Chondrocyte (in vitro differentiated cells): Measurements from ENCODE around the gene CBY2. TPM values are rescaled to one million over a fixed set of nuclear protein-coding genes. Genes with fewer than 3 reads are reported as not detected.

Experiments
- DNase-seq: peaks from one replicate; pipeline ENCODE4 v3.0.0; 2021; ENCODE audit warnings: mixed read lengths, low spot score
- H3K27ac Mint-ChIP-seq: one replicate; pipeline ENCODE4 v1.8.0; 2021; ENCODE audit warnings: mild to moderate bottlenecking, moderate library complexity, mixed read lengths; ENCODE audit not compliant: unreplicated experiment
- H3K27me3 Mint-ChIP-seq: 2 replicates; pipeline ENCODE4 v1.8.0; 2021; ENCODE audit warnings: low read depth, mixed read lengths
- H3K36me3 Mint-ChIP-seq: 2 replicates; pipeline ENCODE4 v1.8.0; 2021; ENCODE audit warnings: low read depth, mixed read lengths
- H3K4me1 Mint-ChIP-seq: 2 replicates; pipeline ENCODE4 v1.8.0; 2021; ENCODE audit warnings: low read depth, mild to moderate bottlenecking, mixed read lengths
- H3K4me3 Mint-ChIP-seq: one replicate; pipeline ENCODE4 v1.8.0; 2021; ENCODE audit warnings: mild to moderate bottlenecking, moderate library complexity, mixed read lengths; ENCODE audit not compliant: unreplicated experiment
- H3K9me3 Mint-ChIP-seq: 2 replicates; pipeline ENCODE4 v1.8.0; 2021; ENCODE audit warnings: low read depth, mixed read lengths
- CTCF ChIP-seq: fragments of 200-600 bp; sonication (generic); IDR thresholded peaks from 2 replicates; pipeline ENCODE4 v1.5.0; 2021; ENCODE audit warnings: antibody characterized with exemption, mild to moderate bottlenecking, moderate library complexity
- total RNA-seq: library from RNA; stranded (reverse); gene quantifications from 3 replicates; pipeline ENCODE4 v1.2.1, GENCODE V29; 2021

The CBY2 gene
- total RNA-seq, 1 donor from 2014 or later = not detected

GRCh38 chr13:45728759-45729158 is 26.6 kb downstream of the CBY2 start:
- no peak overlapping the region for H3K27ac Mint-ChIP-seq
- peak; percentile 46 for TF ChIP-seq CTCF

GRCh38 chr13:45731455-45731854 is 29.3 kb downstream of the CBY2 start:
- Mint-ChIP-seq H3K36me3 (no peaks in the 10 kb centered on the region), H3K4me1 (no peaks in the 10 kb centered on the region), H3K27me3 (peaks cover 12% of the 10 kb centered on the region), H3K9me3 (no peaks in the 10 kb centered on the region), H3K27ac (no peak overlapping the region), H3K4me3 (no peak overlapping the region)
- TF ChIP-seq CTCF = no peak
- DNase-seq = no peak

More at GRCh38 chr13:45728759-45729158, 26.6 kb downstream of the CBY2 start:
- Mint-ChIP-seq H3K9me3 (no peaks in the 10 kb centered on the region), H3K36me3 (no peaks in the 10 kb centered on the region), H3K27me3 (peaks cover 10% of the 10 kb centered on the region), H3K4me1 (no peaks in the 10 kb centered on the region), H3K4me3 (no peak overlapping the region)
- no peak for DNase-seq

GRCh38 chr13:45732916-45733315 is 30.8 kb downstream of the CBY2 start:
- no peak for TF ChIP-seq CTCF
- DNase-seq = no peak
- H3K27ac Mint-ChIP-seq = no peak overlapping the region
- H3K9me3 Mint-ChIP-seq = no peaks in the 10 kb centered on the region
- no peaks in the 10 kb centered on the region for H3K4me1 Mint-ChIP-seq
- no peaks in the 10 kb centered on the region for H3K36me3 Mint-ChIP-seq
- H3K27me3 Mint-ChIP-seq = peaks cover 12% of the 10 kb centered on the region
- H3K4me3 Mint-ChIP-seq = no peak overlapping the region

GRCh38 chr13:45733361-45733760 is 31.2 kb downstream of the CBY2 start:
- no peaks in the 10 kb centered on the region for H3K36me3 Mint-ChIP-seq
- no peak for TF ChIP-seq CTCF
- peaks cover 12% of the 10 kb centered on the region for H3K27me3 Mint-ChIP-seq
- H3K27ac Mint-ChIP-seq = no peak overlapping the region
- H3K4me3 Mint-ChIP-seq = no peak overlapping the region
- no peaks in the 10 kb centered on the region for H3K9me3 Mint-ChIP-seq
- DNase-seq = no peak
- no peaks in the 10 kb centered on the region for H3K4me1 Mint-ChIP-seq

- no peak for DNase-seq
- no peaks in the 10 kb centered on the region for H3K36me3 Mint-ChIP-seq
- H3K27ac Mint-ChIP-seq = no peak overlapping the region
- H3K9me3 Mint-ChIP-seq = no peaks in the 10 kb centered on the region
- H3K27me3 Mint-ChIP-seq = peaks cover 10% of the 10 kb centered on the region
- no peaks in the 10 kb centered on the region for H3K4me1 Mint-ChIP-seq
- peak; percentile 36 for TF ChIP-seq CTCF
- H3K4me3 Mint-ChIP-seq = no peak overlapping the region
Observed at GRCh38 chr13:45737571-45738017, 35.5 kb downstream of the CBY2 start.
